Measurements from ENCODE around the gene KCNB1.

GRCh38 chr20:49470922-49471321 lies 11.5 kb downstream of the KCNB1 start:
- TF ChIP-seq CTCF (IDR thresholded peaks at IDR 0.05) (no peak), ZFX (IDR thresholded peaks at IDR 0.05; ENCODE audit: borderline replicate concordance) (no peak)

Measured in 22Rv1 (cell line).